GM12801 (cell line): ENCODE measurements around the gene CPPED1.

Experiments used
- TF ChIP-seq, protein P1 (sequence below): IDR thresholded peaks from one replicate; pipeline ENCODE4 v1.5.1; 2011; ENCODE audit warnings: control low read depth; ENCODE audit not compliant: insufficient read length; ENCODE audit errors: extremely low read depth

CPPED1 gene

DNA sequence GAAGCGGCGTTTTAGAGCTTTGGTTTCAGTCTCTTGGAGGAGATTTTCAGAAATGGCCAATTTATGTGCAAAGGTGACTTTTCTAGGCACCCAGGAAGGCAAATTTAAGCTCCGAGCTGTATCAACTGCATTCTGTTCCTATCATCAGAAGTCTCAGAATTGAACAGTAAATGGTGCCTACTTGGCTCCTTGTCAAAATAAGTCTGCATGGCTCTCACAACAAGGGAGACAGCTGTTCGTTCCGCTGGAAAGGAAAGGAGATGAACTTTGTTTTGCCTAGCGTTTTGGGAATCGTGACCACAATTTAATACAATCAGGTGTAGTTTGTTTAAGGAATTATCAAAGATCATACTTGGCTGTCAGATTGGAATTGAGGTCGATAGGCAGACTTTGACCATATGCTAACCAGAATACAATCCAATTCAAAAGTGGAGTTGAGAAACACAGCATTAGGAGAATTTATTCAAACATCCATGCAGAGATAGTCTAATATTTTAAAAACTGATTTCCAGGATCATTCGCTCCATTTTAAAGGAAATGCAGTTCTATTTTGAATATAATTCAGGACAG is 139.4 kb downstream of the CPPED1 start:
- TF ChIP-seq, protein P1, sequence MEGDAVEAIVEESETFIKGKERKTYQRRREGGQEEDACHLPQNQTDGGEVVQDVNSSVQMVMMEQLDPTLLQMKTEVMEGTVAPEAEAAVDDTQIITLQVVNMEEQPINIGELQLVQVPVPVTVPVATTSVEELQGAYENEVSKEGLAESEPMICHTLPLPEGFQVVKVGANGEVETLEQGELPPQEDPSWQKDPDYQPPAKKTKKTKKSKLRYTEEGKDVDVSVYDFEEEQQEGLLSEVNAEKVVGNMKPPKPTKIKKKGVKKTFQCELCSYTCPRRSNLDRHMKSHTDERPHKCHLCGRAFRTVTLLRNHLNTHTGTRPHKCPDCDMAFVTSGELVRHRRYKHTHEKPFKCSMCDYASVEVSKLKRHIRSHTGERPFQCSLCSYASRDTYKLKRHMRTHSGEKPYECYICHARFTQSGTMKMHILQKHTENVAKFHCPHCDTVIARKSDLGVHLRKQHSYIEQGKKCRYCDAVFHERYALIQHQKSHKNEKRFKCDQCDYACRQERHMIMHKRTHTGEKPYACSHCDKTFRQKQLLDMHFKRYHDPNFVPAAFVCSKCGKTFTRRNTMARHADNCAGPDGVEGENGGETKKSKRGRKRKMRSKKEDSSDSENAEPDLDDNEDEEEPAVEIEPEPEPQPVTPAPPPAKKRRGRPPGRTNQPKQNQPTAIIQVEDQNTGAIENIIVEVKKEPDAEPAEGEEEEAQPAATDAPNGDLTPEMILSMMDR: no peak

DNA sequence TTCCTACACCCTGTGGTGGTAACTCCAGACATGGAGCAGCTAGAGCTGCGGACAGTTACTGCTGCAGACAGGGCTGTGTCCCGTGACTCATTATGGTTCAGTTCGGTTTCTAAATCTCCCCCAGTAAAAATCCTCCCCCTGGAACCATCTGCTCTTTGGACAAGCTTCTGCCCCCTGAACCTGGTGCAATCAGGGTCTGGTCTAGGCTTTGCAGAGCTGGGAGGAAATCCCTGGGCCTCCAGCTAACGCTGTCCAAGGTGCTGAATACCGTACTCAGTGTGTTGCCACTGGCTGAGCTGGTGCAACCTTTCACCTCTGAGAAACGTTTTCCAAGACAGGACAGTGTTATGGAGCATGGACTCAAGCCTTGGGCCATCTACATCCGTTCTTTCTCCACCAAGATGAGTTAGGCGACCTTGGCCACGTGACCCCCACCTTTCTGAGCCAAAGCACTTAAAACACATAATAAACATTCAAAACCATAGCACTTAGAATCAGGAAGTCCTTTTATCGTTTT is 142.0 kb downstream of the CPPED1 start:
- TF ChIP-seq, protein P1: no peak

DNA sequence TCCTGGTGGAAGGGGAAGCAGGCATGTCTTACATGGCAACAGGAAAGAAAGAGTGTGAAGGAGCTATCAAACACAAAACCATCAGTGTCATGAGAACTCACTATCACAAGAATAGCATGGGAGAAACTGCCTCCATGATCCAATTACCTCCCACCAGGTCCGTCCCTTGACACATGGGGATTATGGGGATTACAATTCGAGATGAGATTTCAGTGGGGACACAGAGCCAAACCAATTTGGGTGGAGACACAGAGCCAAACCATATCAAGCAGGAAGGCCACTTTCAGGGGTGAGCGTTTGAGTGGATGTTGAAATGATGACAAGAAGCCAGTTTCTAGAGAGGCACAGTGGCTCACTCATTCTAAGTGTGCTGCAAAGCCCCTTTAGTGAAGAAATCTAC is 143.8 kb downstream of the CPPED1 start:
- TF ChIP-seq, protein P1: no peak

DNA sequence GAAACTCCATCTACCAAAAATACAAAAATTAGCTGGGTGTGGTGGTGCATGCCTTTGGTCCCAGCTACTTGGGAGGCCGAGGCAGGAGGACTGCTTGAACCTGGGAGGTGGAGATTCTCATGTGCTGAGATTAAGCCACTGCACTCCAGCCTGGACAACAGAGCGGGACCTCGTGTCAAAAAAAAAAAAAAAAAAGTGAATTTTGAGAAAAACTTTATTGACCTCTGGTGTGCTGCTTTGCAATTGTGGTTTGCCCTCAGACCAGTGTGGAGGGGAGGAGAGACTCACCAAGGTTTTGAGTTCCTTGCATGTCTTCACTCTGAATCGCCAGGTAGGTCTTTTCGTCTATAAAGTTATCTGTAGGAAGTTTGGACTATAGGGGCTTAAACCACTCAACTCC is 145.2 kb downstream of the CPPED1 start:
- TF ChIP-seq, protein P1: no peak

DNA sequence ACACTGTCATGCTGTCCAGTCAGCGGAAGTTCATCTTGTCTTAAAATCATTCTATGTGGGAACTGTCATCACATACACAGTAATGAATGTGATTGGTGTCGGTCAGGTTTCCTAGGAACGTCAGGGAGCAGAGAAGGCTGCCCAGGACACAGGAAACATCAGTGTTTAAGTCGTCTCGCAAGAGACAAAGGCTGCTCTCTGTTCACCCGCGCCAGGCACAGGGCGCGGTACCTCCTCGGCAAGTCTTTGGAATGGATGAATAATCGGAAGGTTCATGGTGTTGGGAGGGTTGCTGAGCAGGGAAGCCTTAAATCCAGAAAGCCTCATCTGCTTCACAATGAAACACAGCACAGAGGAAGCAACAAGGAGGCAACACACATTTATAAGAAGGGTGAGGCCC is 148.2 kb downstream of the CPPED1 start:
- TF ChIP-seq, protein P1: no peak

DNA sequence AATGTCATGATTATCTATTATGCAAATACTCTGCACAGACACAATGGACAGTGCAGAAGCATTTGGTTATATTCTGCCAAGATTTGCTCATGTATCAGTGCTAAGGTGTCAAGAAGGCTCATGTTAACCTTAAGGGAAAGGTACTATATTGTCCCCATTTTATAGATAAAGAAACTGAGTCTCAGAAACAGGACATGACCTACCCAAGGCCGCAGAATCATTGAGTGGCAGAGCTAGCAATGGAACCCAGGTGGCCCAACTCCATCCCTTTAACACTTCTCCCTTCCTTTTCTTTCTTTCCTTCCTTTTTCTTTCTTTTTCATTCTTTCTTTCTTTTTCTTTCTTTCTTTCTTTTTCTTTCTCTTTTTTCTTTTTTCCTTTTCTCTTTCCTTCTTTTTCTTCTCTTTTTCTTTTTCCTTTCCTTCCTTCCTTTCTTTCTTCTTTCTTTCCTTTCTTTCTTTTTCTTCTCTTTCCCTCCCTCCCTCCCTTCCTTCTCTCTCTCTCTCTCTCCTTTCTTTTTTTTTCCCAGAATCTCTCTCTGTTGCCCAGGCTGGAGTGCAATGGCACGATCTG is 149.8 kb downstream of the CPPED1 start:
- TF ChIP-seq, protein P1: no peak

DNA sequence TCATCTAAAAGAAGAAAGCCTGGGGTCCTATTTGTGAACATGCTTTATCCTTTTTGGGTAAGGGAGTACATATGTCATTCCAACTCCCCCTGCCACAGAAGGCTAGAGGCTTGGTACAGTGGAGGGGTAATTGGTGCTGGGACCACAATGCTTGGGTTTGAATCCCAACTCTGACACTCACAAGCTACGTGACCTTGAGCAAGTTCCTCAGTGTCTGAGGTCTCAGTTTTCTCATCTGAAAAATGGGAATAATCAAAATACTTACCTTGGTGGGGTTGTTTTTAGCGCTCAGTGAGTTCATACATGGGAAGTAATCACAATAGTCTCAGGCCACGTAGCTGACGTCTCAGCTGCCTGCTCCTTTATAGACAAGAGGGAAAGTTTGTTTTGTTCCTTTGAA is 150.8 kb downstream of the CPPED1 start:
- TF ChIP-seq, protein P1: no peak
